Epithelial cell of prostate (primary cell): ENCODE measurements around the gene SSX2IP.
"Not testable (repeated sequence)": the region's sequence is repeated elsewhere in the genome, so short reads cannot be mapped to it uniquely, and the experiment has no call there.

Experiments
- DNase-seq: peaks from one replicate; pipeline ENCODE4 v3.0.0-alpha.2; 2011; ENCODE audit warnings: low read depth, low spot score
- H3K27ac ChIP-seq: fragments of 450-650 bp; 2 replicates; pipeline ENCODE4 v1.5.1; 2017; ENCODE audit warnings: mild to moderate bottlenecking

The SSX2IP gene

GRCh38 chr1:84621553-84621952, 68.7 kb downstream of the SSX2IP start:
- DNase-seq = no peak
- H3K27ac ChIP-seq = no peak overlapping the region

DNA sequence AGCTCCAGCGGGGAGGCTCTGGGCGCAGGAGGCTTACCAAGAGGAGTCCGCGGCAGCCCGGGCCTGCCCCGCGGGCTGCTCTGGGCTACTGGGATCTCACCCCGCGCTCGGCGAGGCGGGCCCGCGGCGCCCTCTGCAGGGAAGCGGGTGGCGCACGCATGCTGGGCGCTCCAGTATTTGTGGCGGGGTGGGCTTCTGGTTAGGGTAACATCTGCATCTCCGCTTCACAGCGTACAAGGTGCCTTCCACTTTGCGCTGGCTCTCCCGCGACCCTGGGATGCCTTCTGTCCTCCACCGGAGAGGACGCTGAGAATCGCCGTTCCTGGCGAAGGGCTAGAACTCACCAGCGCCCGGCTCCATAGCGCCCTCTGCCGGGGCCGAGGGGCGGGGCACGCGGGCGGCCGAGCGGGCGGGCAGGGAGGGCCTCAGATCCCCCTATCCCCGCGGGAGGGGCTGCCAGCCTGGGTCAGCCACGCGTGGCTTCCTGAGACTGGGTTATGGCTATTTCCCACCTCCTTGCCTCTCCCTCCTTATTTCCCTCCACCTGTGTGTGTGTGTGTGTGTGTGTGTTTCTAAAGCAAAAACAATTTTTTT, 69.4 kb downstream of the SSX2IP start:
- no peak overlapping the region for H3K27ac ChIP-seq

GRCh38 chr1:84619383-84620102, 70.7 kb downstream of the SSX2IP start:
- peak; percentile 52 for DNase-seq
- H3K27ac ChIP-seq = peak overlapping the region; percentile 54

More for the DNA sequence above, 69.4 kb downstream of the SSX2IP start:
- no peak for DNase-seq

DNA sequence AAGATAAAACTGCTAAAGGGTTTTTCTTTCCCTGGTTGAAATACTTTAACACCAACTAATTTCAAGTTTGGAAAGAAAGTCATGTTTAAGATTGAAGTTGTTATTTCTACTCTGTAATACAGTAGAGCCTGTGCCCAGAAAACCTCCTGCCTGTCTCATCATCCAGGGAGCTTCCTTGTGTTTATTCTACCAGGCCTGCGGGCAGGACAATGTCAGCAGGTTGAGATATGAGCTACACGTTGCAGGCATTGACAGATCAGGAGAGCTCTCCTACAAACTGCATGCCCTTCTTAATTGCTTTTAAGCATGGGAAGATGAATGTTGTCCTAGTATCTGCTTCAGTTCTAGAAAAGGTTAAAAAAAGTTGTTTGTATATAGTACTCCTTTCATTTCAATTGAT, 72.9 kb downstream of the SSX2IP start:
- DNase-seq = no peak
- no peak overlapping the region for H3K27ac ChIP-seq

- H3K27ac ChIP-seq = no peak overlapping the region
- DNase-seq = no peak
Observed at GRCh38 chr1:84615790-84616189, 74.5 kb downstream of the SSX2IP start.

GRCh38 chr1:84613887-84614286, 76.4 kb downstream of the SSX2IP start:
- no peak overlapping the region for H3K27ac ChIP-seq
- no peak for DNase-seq

DNA sequence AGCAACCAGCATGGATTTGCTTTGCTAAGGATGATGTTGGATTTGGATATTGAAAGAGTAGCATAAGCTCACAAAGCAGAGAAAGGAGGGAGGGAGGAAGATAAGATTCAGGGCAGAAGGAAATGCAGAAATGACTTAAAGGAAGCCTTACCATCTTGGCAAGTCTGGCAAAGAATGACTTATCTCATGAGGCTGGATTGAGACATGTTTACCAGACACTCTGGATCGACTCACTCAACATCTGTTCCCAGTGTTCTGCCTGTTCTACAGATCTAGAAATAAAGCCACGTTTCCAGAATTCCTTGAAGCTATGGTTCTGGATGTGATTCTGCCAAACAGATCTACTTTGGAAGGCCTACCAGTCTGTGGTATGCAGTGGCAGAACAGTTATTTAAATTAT, 77.2 kb downstream of the SSX2IP start:
- DNase-seq = no peak
- H3K27ac ChIP-seq = no peak overlapping the region

DNA sequence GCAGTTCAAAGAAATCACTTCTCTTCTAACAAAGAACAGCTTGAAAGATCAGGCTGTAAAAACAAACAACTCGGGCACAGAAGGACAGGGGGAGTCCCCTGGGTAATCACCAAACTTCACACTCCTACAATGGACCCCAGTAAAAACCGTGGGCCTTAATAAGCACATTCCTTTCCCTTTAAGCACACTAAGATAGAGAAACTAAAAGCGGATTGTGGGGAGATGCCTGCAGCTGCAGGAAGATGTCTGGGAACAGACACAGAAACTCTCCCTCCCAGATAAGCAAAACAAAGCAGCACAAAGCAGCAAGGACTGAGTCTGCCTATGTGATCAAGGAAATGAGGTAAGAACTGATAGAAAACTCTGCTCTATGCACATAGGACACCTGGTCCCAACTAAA, 78.5 kb downstream of the SSX2IP start:
- DNase-seq = no peak
- no peak overlapping the region for H3K27ac ChIP-seq

- no peak for DNase-seq
- H3K27ac ChIP-seq = no peak overlapping the region
Observed at GRCh38 chr1:84611091-84611490, 79.2 kb downstream of the SSX2IP start.

GRCh38 chr1:84606977-84607376, 83.3 kb downstream of the SSX2IP start:
- no peak for DNase-seq
- no peak overlapping the region for H3K27ac ChIP-seq

DNA sequence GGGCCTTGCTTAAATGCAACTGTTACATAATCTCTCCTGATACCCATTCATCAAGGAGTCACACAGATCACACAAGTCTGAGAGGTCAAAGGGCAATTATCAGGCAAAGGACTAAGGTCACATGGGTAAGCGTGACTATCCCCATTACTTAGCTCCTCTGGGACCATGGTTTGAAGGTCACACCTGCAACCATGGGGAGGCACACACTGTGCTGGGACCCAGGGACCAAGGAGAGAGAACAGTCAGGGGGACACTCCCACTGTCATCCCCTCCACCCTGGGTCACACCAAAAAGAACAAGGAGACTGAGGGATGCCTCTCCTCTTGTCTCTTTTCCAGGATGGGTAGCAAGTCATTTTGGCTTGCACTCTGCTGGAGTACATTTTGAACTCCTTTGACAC, 85.1 kb downstream of the SSX2IP start:
- no peak overlapping the region for H3K27ac ChIP-seq
- no peak for DNase-seq

GRCh38 chr1:84603941-84604830, 86.1 kb downstream of the SSX2IP start:
- H3K27ac ChIP-seq = peak overlapping the region; percentile 54
- peak; percentile 88 for DNase-seq

DNA sequence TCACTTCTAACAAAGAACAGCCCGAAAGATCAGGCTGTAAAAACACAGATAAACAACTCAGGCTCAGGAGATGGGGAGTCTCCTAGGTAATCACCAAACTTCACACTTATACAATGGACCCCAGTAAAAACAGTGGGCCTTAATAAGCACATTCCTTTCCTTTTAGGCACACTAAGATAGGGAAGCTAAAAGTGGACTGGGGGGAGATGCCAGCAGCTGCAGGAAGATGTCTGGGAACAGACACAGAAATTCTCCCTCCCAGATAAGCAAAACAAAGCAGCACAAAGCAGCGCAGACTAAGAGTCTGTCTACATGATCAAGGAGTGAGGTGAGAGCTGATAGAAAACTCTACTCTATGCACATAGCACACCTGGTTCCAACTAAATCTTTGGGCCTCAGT, 87.0 kb downstream of the SSX2IP start:
- H3K27ac ChIP-seq = peak overlapping the region; percentile 54
- no peak for DNase-seq

GRCh38 chr1:84600796-84601195, 89.5 kb downstream of the SSX2IP start:
- DNase-seq = no peak
- H3K27ac ChIP-seq = no peak overlapping the region

- peak overlapping the region; percentile 48 for H3K27ac ChIP-seq
- peak; percentile 52 for DNase-seq
Observed at GRCh38 chr1:84598846-84599741, 91.2 kb downstream of the SSX2IP start.

GRCh38 chr1:84598418-84598817, 91.8 kb downstream of the SSX2IP start:
- no peak overlapping the region for H3K27ac ChIP-seq
- DNase-seq = no peak

GRCh38 chr1:84597011-84597410, 93.2 kb downstream of the SSX2IP start:
- DNase-seq = no peak
- no peak overlapping the region for H3K27ac ChIP-seq

DNA sequence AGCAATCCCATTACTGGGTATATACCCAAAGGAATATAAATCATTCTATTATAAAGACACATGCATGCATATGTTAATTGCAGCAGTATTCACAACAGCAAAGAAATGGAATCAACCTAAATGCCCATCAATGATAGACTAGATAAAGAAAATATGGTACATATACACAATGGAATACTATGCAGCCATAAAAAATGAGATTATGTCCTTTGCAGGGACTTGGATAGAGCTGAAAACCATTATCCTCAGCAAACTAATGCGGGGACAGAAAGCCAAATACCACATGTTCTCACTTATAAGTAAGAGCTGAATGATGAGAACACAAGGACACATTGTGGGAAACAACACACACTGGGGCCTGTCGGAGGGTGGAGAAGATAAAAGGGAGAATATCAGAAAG, 95.3 kb downstream of the SSX2IP start:
- not testable (repeated sequence) for DNase-seq, H3K27ac ChIP-seq
